Thoracic aorta (tissue), 2 donors: ENCODE results near the gene PPP2R2D. TPM values are rescaled to one million over a fixed set of nuclear protein-coding genes. Genes with fewer than 3 reads are reported as not detected.

Experiments
- ATAC-seq: fragments of 150-250 bp; one replicate; pipeline ENCODE4 v1.8.0; 2017; ENCODE audit warnings: low read depth; ENCODE audit not compliant: insufficient number of reproducible peaks, low FRiP score
- DNase-seq: peaks from one replicate; pipeline ENCODE4 v3.0.0-alpha.2; 2020; ENCODE audit warnings: low spot score
- H3K27ac ChIP-seq, 2 donors: fragments of 200-600 bp; sonication (generic); 1 replicate in 1 of 2; 2 replicates in 1 of 2; pipeline ENCODE4 v1.5.1; 2016; ENCODE audit warnings: mild to moderate bottlenecking in 2 of 2, moderate library complexity in 2 of 2
- H3K27me3 ChIP-seq: fragments of 200-600 bp; sonication (generic); replicated peaks from 2 replicates; pipeline ENCODE4 v1.6.0; 2016; ENCODE audit warnings: mild to moderate bottlenecking; ENCODE audit not compliant: insufficient read depth
- H3K36me3 ChIP-seq: fragments of 200-600 bp; sonication (generic); one replicate; pipeline ENCODE4 v1.5.1; 2016
- H3K4me1 ChIP-seq, 2 donors: fragments of 200-600 bp; sonication (generic); 1 replicate in 1 of 2; 2 replicates in 1 of 2; pipeline versions ENCODE4 v1.5.1 to v1.6.0; 2016; ENCODE audit warnings: low read depth in 2 of 2, mild to moderate bottlenecking in 1 of 2; ENCODE audit not compliant: control insufficient read depth in 1 of 2
- H3K4me3 ChIP-seq: fragments of 200-600 bp; sonication (generic); 2 replicates; pipeline ENCODE4 v1.5.1; 2016; ENCODE audit warnings: mild to moderate bottlenecking
- H3K9me3 ChIP-seq: fragments of 200-600 bp; sonication (generic); 2 replicates; pipeline ENCODE4 v1.5.1; 2016
- total RNA-seq, 2 donors: library from RNA; depleted of rRNA; stranded (reverse); fragments of >200 nt; gene quantifications; one replicate each; pipeline versions ENCODE4 v1.1.0 to v1.2.3, GENCODE V29; 2016
- TF ChIP-seq, protein P1 (sequence below): fragments of 200-600 bp; sonication (generic); IDR thresholded peaks from one replicate; pipeline ENCODE4 v1.5.1; 2019; ENCODE audit warnings: antibody characterized with exemption

Gene PPP2R2D
- total RNA-seq, 2 donors from 2014 or later = 23.0 to 34.1 TPM

DNA sequence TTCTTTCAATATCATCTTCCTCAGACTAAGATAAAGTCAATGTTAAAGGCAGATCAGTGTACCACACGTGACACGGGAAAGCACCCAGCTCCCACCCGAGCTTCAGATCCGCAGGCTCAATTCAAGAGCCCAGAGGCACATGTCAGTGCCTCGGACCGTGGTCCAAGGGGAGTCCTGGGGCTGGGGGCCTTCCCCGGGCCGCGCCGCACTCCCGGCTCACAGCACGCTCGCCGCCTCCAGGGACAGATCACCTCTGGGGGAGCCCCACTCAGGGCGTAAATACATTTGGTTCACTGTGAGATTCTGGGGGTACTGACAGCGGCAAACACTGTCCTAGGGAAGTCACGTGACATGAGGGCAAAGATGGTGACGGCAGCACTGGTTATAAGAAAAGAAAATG lies 70.1 kb downstream of the PPP2R2D start:
- Histone ChIP-seq H3K36me3 (peaks cover 16% of the 10 kb centered on the region), H3K27ac (no peak overlapping the region), H3K27me3 (no peaks in the 10 kb centered on the region), H3K9me3 (no peaks in the 10 kb centered on the region), H3K4me1 (no peaks in the 10 kb centered on the region), H3K4me3 (no peak overlapping the region)
- no peak for ATAC-seq
- no peak for DNase-seq
- TF ChIP-seq, protein P1, sequence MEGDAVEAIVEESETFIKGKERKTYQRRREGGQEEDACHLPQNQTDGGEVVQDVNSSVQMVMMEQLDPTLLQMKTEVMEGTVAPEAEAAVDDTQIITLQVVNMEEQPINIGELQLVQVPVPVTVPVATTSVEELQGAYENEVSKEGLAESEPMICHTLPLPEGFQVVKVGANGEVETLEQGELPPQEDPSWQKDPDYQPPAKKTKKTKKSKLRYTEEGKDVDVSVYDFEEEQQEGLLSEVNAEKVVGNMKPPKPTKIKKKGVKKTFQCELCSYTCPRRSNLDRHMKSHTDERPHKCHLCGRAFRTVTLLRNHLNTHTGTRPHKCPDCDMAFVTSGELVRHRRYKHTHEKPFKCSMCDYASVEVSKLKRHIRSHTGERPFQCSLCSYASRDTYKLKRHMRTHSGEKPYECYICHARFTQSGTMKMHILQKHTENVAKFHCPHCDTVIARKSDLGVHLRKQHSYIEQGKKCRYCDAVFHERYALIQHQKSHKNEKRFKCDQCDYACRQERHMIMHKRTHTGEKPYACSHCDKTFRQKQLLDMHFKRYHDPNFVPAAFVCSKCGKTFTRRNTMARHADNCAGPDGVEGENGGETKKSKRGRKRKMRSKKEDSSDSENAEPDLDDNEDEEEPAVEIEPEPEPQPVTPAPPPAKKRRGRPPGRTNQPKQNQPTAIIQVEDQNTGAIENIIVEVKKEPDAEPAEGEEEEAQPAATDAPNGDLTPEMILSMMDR = no peak

DNA sequence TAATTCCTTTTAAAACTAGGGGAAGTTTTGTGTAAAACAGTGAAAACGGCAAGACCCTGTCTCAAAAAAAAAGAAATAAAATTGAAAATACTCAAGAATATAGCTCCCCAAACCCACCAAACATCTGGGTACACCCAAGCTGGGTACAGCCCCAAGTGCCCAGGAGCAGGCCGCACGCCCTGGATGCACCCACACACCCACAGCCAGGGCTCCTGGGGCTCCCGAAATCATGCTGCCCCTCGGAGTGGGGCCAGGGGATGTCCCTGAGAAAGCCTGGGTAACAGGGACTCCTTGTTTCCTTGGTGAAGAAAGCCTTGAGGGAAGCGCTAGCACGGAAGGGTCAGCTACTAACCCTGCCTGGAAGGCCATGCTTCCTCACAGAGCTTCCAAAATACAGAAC lies 70.8 kb downstream of the PPP2R2D start:
- Histone ChIP-seq H3K27me3 (no peaks in the 10 kb centered on the region), H3K4me3 (no peak overlapping the region), H3K9me3 (no peaks in the 10 kb centered on the region), H3K27ac (no peak overlapping the region), H3K4me1 (no peaks in the 10 kb centered on the region), H3K36me3 (peaks cover 16% of the 10 kb centered on the region)
- DNase-seq (no peak), ATAC-seq (no peak)
- TF ChIP-seq, protein P1 = no peak

DNA sequence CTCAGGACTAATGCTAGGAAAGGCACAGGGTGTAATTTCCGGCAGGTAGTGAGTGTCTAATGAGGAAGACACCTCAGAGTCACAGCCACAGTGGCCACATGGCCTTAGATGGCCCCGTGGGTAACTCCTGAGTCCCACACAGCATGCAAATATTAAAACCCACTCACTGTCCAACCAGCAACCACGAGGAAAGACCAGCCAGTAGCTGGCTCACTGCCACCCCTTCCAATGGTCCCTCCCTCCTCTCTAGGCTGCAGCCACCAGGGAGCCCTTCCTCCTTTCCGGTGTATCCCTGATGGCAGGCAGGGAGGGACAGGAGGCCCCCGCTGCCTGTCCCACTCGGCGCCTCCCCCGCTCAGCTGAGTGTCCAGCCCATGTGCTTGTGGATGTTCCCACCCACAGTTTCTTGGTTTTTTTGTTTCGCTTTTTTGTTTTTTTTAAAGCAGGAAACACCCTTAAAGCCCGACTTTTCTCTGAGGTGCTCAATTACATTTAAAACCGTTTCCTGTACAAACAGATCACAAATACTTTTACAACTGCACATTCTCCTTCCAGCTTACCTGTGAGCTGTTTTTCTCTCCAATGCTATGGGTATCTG lies 71.8 kb downstream of the PPP2R2D start:
- ATAC-seq = no peak
- H3K27ac ChIP-seq = no peak overlapping the region

DNA sequence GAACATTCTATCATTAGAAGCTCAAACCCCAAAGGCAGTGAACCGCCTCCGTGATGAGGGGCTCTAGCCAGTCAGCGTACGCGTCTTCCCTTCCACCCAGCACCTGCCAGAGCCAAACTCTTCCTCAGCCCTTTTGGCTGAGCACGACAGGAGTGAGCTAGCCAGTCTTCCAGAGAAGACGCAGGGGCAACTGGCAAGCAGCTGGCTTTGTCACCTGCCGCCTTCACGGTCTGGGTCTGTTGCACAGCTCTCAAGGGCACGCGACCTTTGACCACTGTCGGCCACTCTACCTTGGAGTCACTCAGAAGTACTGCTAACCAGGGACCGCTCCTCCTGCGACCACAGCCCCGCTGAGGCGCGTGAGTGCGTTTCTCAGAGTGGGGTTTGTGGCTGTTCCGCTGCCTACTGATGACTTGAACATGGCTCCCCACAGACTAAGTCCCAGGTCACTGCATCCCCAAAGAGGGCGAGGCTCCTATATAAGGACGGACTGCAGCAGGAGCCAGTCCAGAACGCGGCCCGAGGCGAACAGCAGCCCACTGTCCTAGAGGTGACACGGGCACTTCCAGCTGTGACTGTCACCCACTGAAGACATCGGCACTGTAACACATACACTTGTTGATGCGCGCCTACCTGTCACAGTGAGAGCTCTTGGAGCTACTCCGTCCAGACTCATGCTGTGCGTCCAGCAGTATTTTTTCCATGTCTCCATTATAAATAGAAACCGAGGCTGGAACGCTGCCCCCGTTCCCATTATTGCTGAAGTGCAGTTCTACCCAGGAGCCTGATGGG lies 72.5 kb downstream of the PPP2R2D start:
- TF ChIP-seq, protein P1 = no peak
- ATAC-seq (no peak), DNase-seq (no peak)
- H3K4me1 ChIP-seq = no peaks in the 10 kb centered on the region
- H3K4me3 ChIP-seq = no peak overlapping the region
- no peaks in the 10 kb centered on the region for H3K27me3 ChIP-seq
- no peak overlapping the region for H3K27ac ChIP-seq
- H3K9me3 ChIP-seq = no peaks in the 10 kb centered on the region
- peaks cover 16% of the 10 kb centered on the region for H3K36me3 ChIP-seq

More for the DNA sequence above, 71.8 kb downstream of the PPP2R2D start:
- DNase-seq = no peak
- Histone ChIP-seq H3K36me3 (peaks cover 16% of the 10 kb centered on the region), H3K27me3 (no peaks in the 10 kb centered on the region), H3K4me3 (no peak overlapping the region), H3K9me3 (no peaks in the 10 kb centered on the region), H3K4me1 (no peaks in the 10 kb centered on the region)
- TF ChIP-seq, protein P1 = no peak

DNA sequence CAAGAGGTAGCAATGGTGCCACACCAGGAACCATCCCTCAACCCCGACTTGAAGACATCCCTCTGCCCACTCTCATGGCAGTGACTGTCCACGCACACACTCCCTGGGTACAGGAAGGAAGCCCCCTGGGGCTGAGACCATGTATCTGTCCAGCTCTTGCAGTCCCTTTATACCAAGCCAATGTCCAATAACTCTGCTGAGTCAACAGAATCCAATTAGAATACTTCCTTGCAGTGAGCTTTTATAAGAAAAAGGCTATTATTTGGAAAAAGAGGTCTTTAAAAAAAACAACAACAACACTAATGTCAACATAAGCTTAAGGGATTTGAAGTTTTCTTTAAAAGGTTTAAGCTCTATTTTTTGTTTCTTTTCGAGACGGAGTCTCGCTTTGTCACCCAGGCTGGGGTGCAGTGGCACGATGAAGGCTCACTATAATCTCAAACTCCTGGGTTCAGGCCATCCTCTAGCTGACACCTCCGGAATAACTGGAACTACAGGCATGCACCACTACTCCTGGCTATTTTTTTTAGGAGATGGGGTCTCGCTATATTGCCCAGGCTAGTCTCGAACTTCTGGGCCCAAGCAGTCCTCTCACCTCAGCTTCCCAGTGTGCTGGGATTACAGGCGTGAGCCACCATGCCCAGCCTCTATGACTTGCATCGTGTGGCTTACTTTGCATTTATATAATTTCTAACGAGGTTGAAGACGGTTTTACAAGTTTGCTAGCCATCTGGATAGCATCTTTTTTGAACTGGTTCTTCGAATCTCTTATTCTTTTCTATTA lies 73.4 kb downstream of the PPP2R2D start:
- Histone ChIP-seq H3K36me3 (peaks cover 10% of the 10 kb centered on the region), H3K4me1 (peaks cover 0 to 5% of the 10 kb centered on the region in 2 donors), H3K9me3 (no peaks in the 10 kb centered on the region), H3K27ac (no peak overlapping the region), H3K27me3 (no peaks in the 10 kb centered on the region), H3K4me3 (no peak overlapping the region)
- TF ChIP-seq, protein P1 = no peak
- ATAC-seq = no peak
- DNase-seq = no peak
